Measurements from ENCODE around the gene SCN2A.

- TF ChIP-seq ZNF274 (IDR thresholded peaks at IDR 0.05; ENCODE audit: low read depth, low read length) = no peak
- no peak for TF ChIP-seq YY1 (IDR thresholded peaks at IDR 0.05; ENCODE audit: insufficient read depth, insufficient read length)
- no peak for TF ChIP-seq SUZ12 (IDR thresholded peaks at IDR 0.05; ENCODE audit: extremely low read depth, insufficient read depth, insufficient read length)
Measured at GRCh38 chr2:165414187-165414586, 175.0 kb downstream of the SCN2A start.
